ENCODE results near the gene ZFP3.
"Not testable (repeated sequence)": the region's sequence is repeated elsewhere in the genome, so short reads cannot be mapped to it uniquely, and the experiment has no call there.

Gene ZFP3

DNA sequence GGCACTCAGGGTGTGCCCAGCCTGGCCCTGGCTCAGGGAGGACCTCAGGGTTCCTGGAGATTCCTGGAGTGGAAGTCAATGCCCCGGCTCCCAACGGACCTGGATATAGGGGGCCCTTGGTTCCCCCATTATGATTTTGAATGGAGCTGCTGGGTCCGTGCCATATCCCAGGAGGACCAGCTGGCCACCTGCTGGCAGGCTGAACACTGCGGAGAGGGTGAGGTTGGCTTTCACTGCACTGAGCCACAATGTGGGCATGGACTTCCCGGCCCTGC, 61.1 kb downstream of the ZFP3 start:
- DNase-seq = no peak

GRCh38 chr17:5142877-5143276, 64.6 kb downstream of the ZFP3 start:
- DNase-seq = not testable (repeated sequence)
